K562 (cell line): ENCODE measurements around the gene SCN2B. TPM values are rescaled to one million over a fixed set of nuclear protein-coding genes. Genes with fewer than 3 reads are reported as not detected.

Experiments
- ATAC-seq: fragments of 200-7000 bp; cut with Tn5 transposase; 3 replicates; pipeline ENCODE4 v1.9.1; 2020; ENCODE audit warnings: moderate library complexity
- BruUV-seq: library from RNA; stranded (reverse); fragments of 400-500 nt; replicated peaks from 2 replicates; lab custom pipeline; 2021; lab: Mats Ljungman, UMichigan
- CTCF ChIA-PET: fragments of 300-600 bp; formaldehyde crosslinking; extraction: SDS; loops from one replicate; lab custom pipeline; 2021; ENCODE audit warnings: low intra/inter-chr PET ratio; lab: Yijun Ruan, JAX
- POLR2A ChIA-PET: fragments of 300-600, 350-650 bp; sonication (Branson Sonifier 250); formaldehyde crosslinking; extraction: SDS; loops from one replicate; lab custom pipeline; 2021; ENCODE audit warnings: antibody characterized with exemption, inconsistent platforms; lab: Yijun Ruan, JAX
- DNase-seq, 4 experiments: peaks; one replicate each; pipeline versions ENCODE4 v3.0.0 to v3.0.0-alpha.2; 2011 to 2018; ENCODE audit warnings: low spot score in 3 of 4, mixed read lengths in 3 of 4; ENCODE audit errors: extremely low read depth in 1 of 4
- FAIRE-seq: peaks from 2 replicates; lab custom pipeline; 2011; peaks lifted over from hg19 to GRCh38; lab: Jason Lieb, UNC
- H2AFZ ChIP-seq: 2 replicates; pipeline ENCODE4 v1.6.0; 2011; ENCODE audit warnings: low read depth, low read length, control low read depth, inconsistent platforms
- H3K27ac ChIP-seq: fragments of 200-600 bp; 3 replicates; pipeline ENCODE4 v1.8.0; 2011; ENCODE audit warnings: low read depth, mild to moderate bottlenecking, control low read depth, inconsistent platforms, low read length, moderate library complexity, mixed read lengths; ENCODE audit errors: extremely low read depth
- H3K27me3 ChIP-seq, 2 experiments: fragments of 300-600 bp in 1 of 2; 2 replicates in 1 of 2; 3 replicates in 1 of 2; pipeline versions ENCODE4 v1.6.0 to v1.8.0; 2011; ENCODE audit warnings: inconsistent platforms in 2 of 2, low read length in 2 of 2, mild to moderate bottlenecking in 1 of 2, mixed read lengths in 1 of 2, moderate library complexity in 1 of 2; ENCODE audit not compliant: control insufficient read depth in 2 of 2, insufficient read depth in 2 of 2
- H3K36me3 ChIP-seq: fragments of 300-600 bp; 3 replicates; pipeline ENCODE4 v1.8.0; 2011; ENCODE audit warnings: mild to moderate bottlenecking, low read length, inconsistent platforms; ENCODE audit not compliant: control insufficient read depth, insufficient read depth
- H3K4me1 ChIP-seq, 2 experiments: fragments of 200-600 bp in 1 of 2; replicated peaks in 1 of 2; 2 replicates in 1 of 2; 3 replicates in 1 of 2; pipeline versions ENCODE4 v1.5.1 to v1.8.0; 2011; ENCODE audit warnings: inconsistent platforms in 2 of 2, low read length in 2 of 2, mild to moderate bottlenecking in 1 of 2, mixed read lengths in 1 of 2, moderate library complexity in 1 of 2; ENCODE audit not compliant: control insufficient read depth in 2 of 2, insufficient read depth in 2 of 2
- H3K4me2 ChIP-seq: 2 replicates; pipeline ENCODE4 v1.6.1; 2011; ENCODE audit warnings: low read length, control low read depth, inconsistent platforms, mixed read lengths; ENCODE audit not compliant: insufficient read depth
- H3K4me3 ChIP-seq: fragments of 200-600 bp; sonication (generic), shearing (Covaris generic); 2 replicates; pipeline ENCODE4 v1.5.1; 2016; ENCODE audit warnings: control low read depth, inconsistent platforms
- H3K79me2 ChIP-seq: fragments of 200-600 bp; 3 replicates; pipeline ENCODE4 v1.8.0; 2011; ENCODE audit warnings: low read length, inconsistent platforms; ENCODE audit not compliant: control insufficient read depth, insufficient read depth
- H3K9ac ChIP-seq, 2 experiments: 2 replicates each; pipeline versions ENCODE4 v1.6.0 to v1.6.1; 2011; ENCODE audit warnings: low read depth in 2 of 2, low read length in 2 of 2, control low read depth in 1 of 2, inconsistent platforms in 1 of 2, mild to moderate bottlenecking in 1 of 2, mixed read lengths in 1 of 2; ENCODE audit not compliant: insufficient read depth in 1 of 2
- H3K9me1 ChIP-seq: one replicate; pipeline ENCODE4 v1.6.0; 2011; ENCODE audit warnings: inconsistent platforms, mild to moderate bottlenecking, low read length, moderate library complexity; ENCODE audit not compliant: control insufficient read depth, insufficient read depth
- H3K9me3 ChIP-seq: replicated peaks from 2 replicates; pipeline ENCODE4 v1.5.1; 2011; ENCODE audit warnings: low read depth, low read length, inconsistent platforms; ENCODE audit not compliant: control insufficient read depth, insufficient read depth
- H4K20me1 ChIP-seq: replicated peaks from 2 replicates; pipeline ENCODE4 v1.6.1; 2011; ENCODE audit warnings: low read length, inconsistent platforms, mixed read lengths; ENCODE audit not compliant: control insufficient read depth, insufficient read depth
- ARHGAP35 ChIP-seq: fragments of 450-650 bp; IDR thresholded peaks from 2 replicates; pipeline ENCODE4 v1.6.1; 2018; ENCODE audit not compliant: partially characterized antibody
- NFRKB ChIP-seq: fragments of 450-650 bp; IDR thresholded peaks from 2 replicates; pipeline ENCODE4 v1.6.1; 2016; ENCODE audit warnings: low read depth
- STAT6 ChIP-seq: sonication (generic); formaldehyde crosslinking; IDR thresholded peaks from 2 replicates; pipeline ENCODE4 v1.8.1; 2023; ENCODE audit warnings: mild to moderate bottlenecking, missing genetic modification reagents
- ZNF282 ChIP-seq: sonication (generic); formaldehyde crosslinking; IDR thresholded peaks from 2 replicates; pipeline ENCODE4 v1.8.1; 2023; ENCODE audit warnings: missing genetic modification reagents
- WGBS: fragments of 100-300 bp; shearing (Covaris generic); methylation state at CpG from one replicate; pipeline ENCODE4 v1.1.6; 2016; ENCODE audit warnings: low coverage, mixed read lengths; ENCODE audit not compliant: insufficient coverage; ENCODE audit errors: missing lambda C conversion rate; 5-methylcytosine and 5-hydroxymethylcytosine counted together
- in situ Hi-C: fragments of 300-500 bp; cut with MboI; formaldehyde crosslinking; loops from 4 replicates; pipeline ENCODE4 v1.15.0; 2018; ENCODE audit warnings: inconsistent platforms, mixed read lengths
- intact Hi-C: fragments of 100-400 bp; cut with micrococcal nuclease; formaldehyde crosslinking; loops from 2 replicates; pipeline ENCODE4 v1.14.2; 2022
- polyA plus RNA-seq, 8 experiments: library from polyadenylated mRNA; depleted of rRNA in 4 of 8; stranded (reverse) in 5 of 8; unstranded in 3 of 8; fragments of >200 nt; fragmentation: Nextera tagmentation in 2 of 8; fragmentation: Illumina TruSeq in 1 of 8; extraction: Ambion mirVana in 2 of 8; extraction: Trizol in 1 of 8; gene quantifications; 2 replicates each; pipeline versions ENCODE4 v1.2.1 to v1.2.3, GENCODE V29; 2011 to 2014; ENCODE audit warnings: inconsistent platforms in 1 of 8, missing spikeins in 1 of 8
- total RNA-seq, 7 experiments: library from RNA; depleted of rRNA in 6 of 7; stranded (reverse); fragments of >200 nt in 6 of 7; fragmentation: Illumina TruSeq in 2 of 7; extraction: Trizol in 2 of 7; gene quantifications; 2 replicates each; pipeline versions ENCODE4 v1.2.1 to v1.2.3, GENCODE V29; 2011 to 2021; ENCODE audit warnings: low replicate concordance in 1 of 7
- TF ChIP-seq, protein P1 (sequence below): fragments of 450-650 bp; IDR thresholded peaks from 2 replicates; pipeline ENCODE4 v1.7.1; 2018; ENCODE audit warnings: mild to moderate bottlenecking, low read depth; ENCODE audit not compliant: partially characterized antibody
- TF ChIP-seq, protein P2 (sequence below), 2 experiments: fragments of 450-650 bp in 1 of 2; sonication (generic) in 1 of 2; formaldehyde crosslinking in 1 of 2; IDR thresholded peaks in 1 of 2; conservative IDR thresholded peaks in 1 of 2; 2 replicates each; pipeline versions ENCODE4 v1.6.1 to v1.8.1; 2016 to 2023; ENCODE audit warnings: mild to moderate bottlenecking in 2 of 2, moderate library complexity in 2 of 2, inconsistent platforms in 1 of 2, missing genetic modification reagents in 1 of 2
- TF ChIP-seq, protein P3 (sequence below): sonication (generic); formaldehyde crosslinking; IDR thresholded peaks from 2 replicates; pipeline ENCODE4 v1.8.0; 2022; ENCODE audit warnings: missing genetic modification reagents, mild to moderate bottlenecking, borderline replicate concordance

SCN2B gene
- total and polyA plus RNA-seq, 9 of the 15 experiments (the other 6 are each of a cell fraction or from before 2014, with no cell fraction given), result not detected

- BruUV-seq, result no TSS peak
- H3K9me1 ChIP-seq, result no peaks in the 10 kb centered on the region
- no peak overlapping the region for H3K4me3 ChIP-seq
- peaks cover 49 to 90% of the 10 kb centered on the region in 2 experiments for H3K27me3 ChIP-seq
- H3K4me1 ChIP-seq, result peaks cover 0 to 16% of the 10 kb centered on the region in 2 experiments; a peak in 3 of 5 replicates
- CTCF ChIA-PET, result interaction anchor here (0.9 kb wide), 1 partner anchor 333 kb away, joined by 3 read pairs; no protein-coding TSS in a partner anchor
- FAIRE-seq, result no peak
- in situ Hi-C loops (no loop called here), intact Hi-C loops (no loop called here)
- POLR2A ChIA-PET, result no interaction called here
- 0 out of 2 replicates have a peak, but pooled peaks cover 4% of the 10 kb centered on the region for H4K20me1 ChIP-seq
- WGBS, result 21% methylated on average over 10 of the region's 16 CpGs
- no peak for DNase-seq
- no peak for ATAC-seq
- H3K9ac ChIP-seq, result no peak overlapping the region
- no peak overlapping the region for H3K4me2 ChIP-seq
- H3K36me3 ChIP-seq, result no peaks in the 10 kb centered on the region
- no peaks in the 10 kb centered on the region for H3K79me2 ChIP-seq
- no peaks in the 10 kb centered on the region for H3K9me3 ChIP-seq
- H3K27ac ChIP-seq, result no peak overlapping the region
- H2AFZ ChIP-seq, result no peak overlapping the region
- TF ChIP-seq, protein P1, sequence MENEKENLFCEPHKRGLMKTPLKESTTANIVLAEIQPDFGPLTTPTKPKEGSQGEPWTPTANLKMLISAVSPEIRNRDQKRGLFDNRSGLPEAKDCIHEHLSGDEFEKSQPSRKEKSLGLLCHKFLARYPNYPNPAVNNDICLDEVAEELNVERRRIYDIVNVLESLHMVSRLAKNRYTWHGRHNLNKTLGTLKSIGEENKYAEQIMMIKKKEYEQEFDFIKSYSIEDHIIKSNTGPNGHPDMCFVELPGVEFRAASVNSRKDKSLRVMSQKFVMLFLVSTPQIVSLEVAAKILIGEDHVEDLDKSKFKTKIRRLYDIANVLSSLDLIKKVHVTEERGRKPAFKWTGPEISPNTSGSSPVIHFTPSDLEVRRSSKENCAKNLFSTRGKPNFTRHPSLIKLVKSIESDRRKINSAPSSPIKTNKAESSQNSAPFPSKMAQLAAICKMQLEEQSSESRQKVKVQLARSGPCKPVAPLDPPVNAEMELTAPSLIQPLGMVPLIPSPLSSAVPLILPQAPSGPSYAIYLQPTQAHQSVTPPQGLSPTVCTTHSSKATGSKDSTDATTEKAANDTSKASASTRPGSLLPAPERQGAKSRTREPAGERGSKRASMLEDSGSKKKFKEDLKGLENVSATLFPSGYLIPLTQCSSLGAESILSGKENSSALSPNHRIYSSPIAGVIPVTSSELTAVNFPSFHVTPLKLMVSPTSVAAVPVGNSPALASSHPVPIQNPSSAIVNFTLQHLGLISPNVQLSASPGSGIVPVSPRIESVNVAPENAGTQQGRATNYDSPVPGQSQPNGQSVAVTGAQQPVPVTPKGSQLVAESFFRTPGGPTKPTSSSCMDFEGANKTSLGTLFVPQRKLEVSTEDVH, result no peak
- TF ChIP-seq ZNF282 (no peak), ARHGAP35 (no peak), STAT6 (no peak), NFRKB (no peak)
- TF ChIP-seq, protein P2, sequence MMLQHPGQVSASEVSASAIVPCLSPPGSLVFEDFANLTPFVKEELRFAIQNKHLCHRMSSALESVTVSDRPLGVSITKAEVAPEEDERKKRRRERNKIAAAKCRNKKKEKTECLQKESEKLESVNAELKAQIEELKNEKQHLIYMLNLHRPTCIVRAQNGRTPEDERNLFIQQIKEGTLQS (IDR thresholded peaks at IDR 0.05), result no peak
- TF ChIP-seq, protein P2 (CRISPR knock-in tag; conservative IDR thresholded peaks at IDR 0.05), result no peak
- TF ChIP-seq, protein P3, sequence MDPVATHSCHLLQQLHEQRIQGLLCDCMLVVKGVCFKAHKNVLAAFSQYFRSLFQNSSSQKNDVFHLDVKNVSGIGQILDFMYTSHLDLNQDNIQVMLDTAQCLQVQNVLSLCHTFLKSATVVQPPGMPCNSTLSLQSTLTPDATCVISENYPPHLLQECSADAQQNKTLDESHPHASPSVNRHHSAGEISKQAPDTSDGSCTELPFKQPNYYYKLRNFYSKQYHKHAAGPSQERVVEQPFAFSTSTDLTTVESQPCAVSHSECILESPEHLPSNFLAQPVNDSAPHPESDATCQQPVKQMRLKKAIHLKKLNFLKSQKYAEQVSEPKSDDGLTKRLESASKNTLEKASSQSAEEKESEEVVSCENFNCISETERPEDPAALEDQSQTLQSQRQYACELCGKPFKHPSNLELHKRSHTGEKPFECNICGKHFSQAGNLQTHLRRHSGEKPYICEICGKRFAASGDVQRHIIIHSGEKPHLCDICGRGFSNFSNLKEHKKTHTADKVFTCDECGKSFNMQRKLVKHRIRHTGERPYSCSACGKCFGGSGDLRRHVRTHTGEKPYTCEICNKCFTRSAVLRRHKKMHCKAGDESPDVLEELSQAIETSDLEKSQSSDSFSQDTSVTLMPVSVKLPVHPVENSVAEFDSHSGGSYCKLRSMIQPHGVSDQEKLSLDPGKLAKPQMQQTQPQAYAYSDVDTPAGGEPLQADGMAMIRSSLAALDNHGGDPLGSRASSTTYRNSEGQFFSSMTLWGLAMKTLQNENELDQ (CRISPR knock-in tag), result no peak
Observed at GRCh38 chr11:118152020-118152551, 24.4 kb downstream of the SCN2B start.
